HG02678 (cell line): ENCODE data around the gene VSX2.

Experiments
- ATAC-seq: cut with Tn5 transposase; IDR thresholded peaks from one replicate; pipeline ENCODE4 v1.9.1; 2021; ENCODE audit warnings: mild to moderate bottlenecking, moderate library complexity; ENCODE audit not compliant: unreplicated experiment

VSX2 gene

GRCh38 chr14:74238974-74239847 lies at the start of gene VSX2:
Gene VSX2, plus strand, starts transcription at chr14:74239449. Its CDS starts 113 bp downstream, at chr14:74239562.
- ATAC-seq = no peak

DNA sequence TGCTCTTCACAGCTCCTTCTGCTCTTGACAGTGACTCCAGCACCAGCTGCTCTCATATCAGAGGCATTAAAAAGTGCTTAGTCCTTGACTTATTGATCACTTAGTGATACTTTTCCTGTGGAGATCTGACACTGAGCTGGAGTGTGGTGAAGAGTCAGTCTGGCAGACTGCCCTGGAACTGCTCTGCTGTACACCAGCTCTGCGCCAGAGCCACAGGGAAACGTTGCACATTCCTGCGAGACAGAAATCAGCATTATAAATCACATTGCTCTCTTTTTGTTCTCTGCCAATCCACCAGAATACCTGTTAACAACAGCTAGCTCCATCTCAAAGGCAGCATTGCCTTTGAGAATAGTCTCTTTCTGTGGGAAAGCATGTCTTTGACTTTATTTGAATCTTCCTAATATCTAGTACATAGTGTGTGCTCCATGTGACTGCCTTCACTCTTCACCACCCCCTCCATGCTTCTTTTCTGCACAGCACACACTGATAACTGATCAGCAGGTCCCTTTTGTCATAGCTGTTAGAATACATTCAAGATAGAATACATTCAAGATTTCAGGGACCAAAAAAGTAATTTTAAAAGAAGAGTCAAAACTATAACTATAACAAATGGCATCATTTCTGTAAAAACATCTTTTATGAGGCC lies 48.2 kb upstream of the VSX2 start:
- no peak for ATAC-seq

DNA sequence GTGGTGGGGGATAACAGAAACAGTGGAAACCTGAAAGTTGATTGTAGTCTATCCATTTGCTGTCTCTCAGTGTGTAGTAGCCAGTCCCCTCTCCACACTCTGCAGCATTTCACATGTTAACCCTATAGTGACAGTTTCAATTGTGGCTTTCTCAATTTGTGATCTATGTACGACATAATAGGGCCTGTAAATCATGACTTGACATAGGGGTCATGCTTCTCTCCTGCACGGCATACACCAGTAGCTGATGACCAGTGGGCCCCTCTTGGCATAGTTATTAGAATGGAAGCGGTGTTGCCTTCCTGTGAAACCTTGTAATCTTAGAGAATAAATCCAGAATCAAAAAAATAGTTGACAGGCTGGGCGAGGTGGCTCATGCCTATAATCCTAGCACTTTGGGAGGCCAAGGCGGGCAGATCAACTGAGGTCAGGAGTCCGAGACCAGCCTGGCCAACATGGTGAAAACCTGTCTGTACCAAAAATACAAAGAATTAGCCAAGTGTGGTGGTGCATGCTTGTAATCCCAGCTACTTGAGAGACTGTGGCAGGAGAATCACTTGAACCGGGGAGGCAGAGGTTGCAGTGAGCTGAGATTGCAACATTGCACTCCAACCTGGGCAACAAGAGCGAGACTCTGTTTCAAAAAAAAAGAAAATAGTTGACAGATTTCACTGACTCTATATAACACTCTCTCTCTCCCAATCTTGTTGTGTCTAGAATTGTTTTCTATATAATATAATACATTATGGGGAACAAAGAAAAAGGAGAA lies 44.6 kb upstream of the VSX2 start:
- ATAC-seq = no peak

GRCh38 chr14:74195623-74196022 lies 43.6 kb upstream of the VSX2 start:
- no peak for ATAC-seq

- no peak for ATAC-seq
These were observed 40.6 kb upstream of the VSX2 start for GRCh38 chr14:74198441-74199234.

DNA sequence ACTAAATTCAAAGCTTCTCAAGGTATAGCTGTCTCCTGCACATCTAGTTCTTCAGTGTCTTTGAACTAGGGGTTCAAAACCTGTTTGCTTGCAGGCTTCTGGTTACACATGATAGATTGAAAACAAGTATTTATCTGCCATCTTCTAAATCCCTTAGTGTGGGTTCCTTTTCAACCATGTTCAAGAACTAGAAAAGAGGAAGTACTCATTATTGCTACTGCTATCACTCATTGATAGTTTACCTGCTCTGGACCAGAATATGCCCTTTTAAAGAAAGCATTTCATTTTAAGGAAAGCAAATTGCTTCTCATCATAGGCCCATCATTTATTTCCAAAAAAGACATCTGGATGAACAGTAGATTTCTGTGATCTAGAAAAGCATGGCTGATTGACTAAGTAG lies 37.1 kb upstream of the VSX2 start:
- no peak for ATAC-seq

DNA sequence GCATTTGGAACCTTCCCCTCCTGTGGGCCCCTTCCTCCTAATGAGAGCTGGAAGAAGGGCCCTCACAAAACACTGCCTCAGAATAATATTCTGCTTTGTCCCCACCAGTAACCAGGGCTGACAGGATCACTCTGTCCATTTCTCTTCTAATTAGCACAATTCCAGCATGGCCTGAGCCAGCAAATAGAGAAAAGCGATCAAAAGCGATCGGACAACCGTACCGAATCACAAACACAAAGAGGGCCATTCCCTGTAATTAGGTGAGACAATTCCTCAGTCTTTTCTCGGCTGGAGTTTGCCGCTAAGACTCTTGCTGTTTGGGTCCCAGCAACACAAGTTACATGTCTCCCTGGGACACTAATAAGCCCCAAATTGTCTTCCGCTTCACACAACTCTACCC lies 35.6 kb upstream of the VSX2 start:
- no peak for ATAC-seq

DNA sequence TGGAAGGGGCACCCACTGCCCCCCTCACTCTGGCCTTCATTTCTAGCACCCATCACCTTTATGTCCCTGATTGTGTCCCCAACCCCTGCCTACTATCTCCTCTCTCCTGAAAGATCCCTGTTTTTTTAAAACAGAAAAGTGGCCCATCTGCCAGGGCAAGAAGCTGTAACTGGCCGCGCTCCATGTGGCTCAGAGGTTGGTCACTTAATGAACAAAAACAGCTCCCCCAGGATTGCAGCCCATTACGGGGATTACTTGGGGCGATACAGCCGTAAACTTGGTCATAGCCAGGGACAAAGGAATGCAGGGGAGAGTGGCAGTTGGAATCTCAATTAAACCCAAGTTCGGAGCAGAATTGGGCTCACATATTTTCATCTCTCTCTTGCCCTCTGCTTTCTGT lies 34.8 kb upstream of the VSX2 start:
- ATAC-seq = no peak

DNA sequence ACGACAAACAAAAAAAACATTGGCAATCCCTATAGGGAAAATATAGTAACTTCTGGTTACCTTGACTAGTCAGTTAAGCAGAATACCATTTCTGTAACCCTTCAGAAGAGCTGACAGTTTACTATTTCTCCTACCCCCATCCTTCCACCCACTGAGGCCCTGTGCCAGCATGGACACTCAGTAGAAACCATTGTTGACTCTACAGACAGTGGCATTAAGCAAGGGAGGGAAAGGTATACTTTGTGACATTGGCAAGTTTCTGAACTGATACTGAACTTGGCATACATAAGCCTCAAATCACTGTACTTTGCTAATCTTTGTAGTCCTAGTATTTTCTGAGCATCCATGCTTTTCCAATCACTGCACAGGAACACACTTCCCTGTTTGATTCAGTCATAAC lies 33.4 kb upstream of the VSX2 start:
- ATAC-seq = no peak

- ATAC-seq = no peak
These were observed 31.3 kb upstream of the VSX2 start for GRCh38 chr14:74207943-74208342.

- no peak for ATAC-seq
These were observed 30.6 kb upstream of the VSX2 start for GRCh38 chr14:74208642-74209041.

- ATAC-seq = no peak
These were observed 27.2 kb upstream of the VSX2 start for GRCh38 chr14:74211945-74212580.

GRCh38 chr14:74213907-74214803 lies 25.1 kb upstream of the VSX2 start:
- ATAC-seq = no peak

DNA sequence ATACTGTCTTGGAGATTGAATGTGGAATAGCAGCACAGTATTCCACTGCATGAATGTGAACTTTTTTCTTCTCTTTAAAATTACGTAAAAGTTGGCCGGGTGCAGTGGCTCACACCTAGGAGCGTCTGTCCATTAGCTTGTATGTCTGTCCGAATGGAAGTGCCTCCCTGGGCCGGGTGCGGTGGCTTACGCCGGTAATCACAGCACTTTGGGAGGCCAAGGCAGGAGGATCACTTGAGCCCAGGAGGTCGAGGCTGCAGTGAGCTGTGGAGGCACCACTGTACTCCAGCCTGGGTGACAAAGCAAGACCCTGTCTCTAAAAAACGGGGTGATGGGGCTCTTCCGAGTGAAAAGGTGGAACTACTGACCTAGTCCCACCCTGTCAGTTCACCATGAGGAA lies 22.6 kb upstream of the VSX2 start:
- no peak for ATAC-seq

- ATAC-seq = peak; percentile 71
These were observed 21.4 kb upstream of the VSX2 start for GRCh38 chr14:74217672-74218448.

GRCh38 chr14:74218462-74218861 lies 20.8 kb upstream of the VSX2 start:
- no peak for ATAC-seq

- ATAC-seq = no peak
These were observed 19.7 kb upstream of the VSX2 start for GRCh38 chr14:74219277-74220205.
